Astrocyte (in vitro differentiated cells and primary cell): ENCODE data around the gene ADAMTS17. TPM values are rescaled to one million over a fixed set of nuclear protein-coding genes. Genes with fewer than 3 reads are reported as not detected.

Experiments used
- DNase-seq: peaks from one replicate; pipeline ENCODE4 v3.0.0-alpha.2; 2010; ENCODE audit warnings: low read depth
- FAIRE-seq: peaks from 2 replicates; lab custom pipeline; 2011; peaks lifted over from hg19 to GRCh38; lab: Jason Lieb, UNC
- H2AFZ ChIP-seq: 2 replicates; pipeline ENCODE4 v1.6.0; 2012; ENCODE audit warnings: low read depth, low read length, inconsistent platforms
- H3K27ac ChIP-seq: 2 replicates; pipeline ENCODE4 v1.5.1; 2011; ENCODE audit warnings: low read depth, low read length, inconsistent platforms
- H3K27me3 ChIP-seq: 2 replicates; pipeline ENCODE4 v1.6.0; 2011; ENCODE audit warnings: low read length, inconsistent platforms; ENCODE audit not compliant: insufficient read depth
- H3K36me3 ChIP-seq: 2 replicates; pipeline ENCODE4 v1.5.1; 2011; ENCODE audit warnings: low read length, inconsistent platforms; ENCODE audit not compliant: insufficient read depth
- H3K4me1 ChIP-seq: 2 replicates; pipeline ENCODE4 v1.5.1; 2011; ENCODE audit warnings: low read length, inconsistent platforms; ENCODE audit not compliant: insufficient read depth
- H3K4me2 ChIP-seq: 2 replicates; pipeline ENCODE4 v1.6.0; 2012; ENCODE audit warnings: low read length, inconsistent platforms
- H3K4me3 ChIP-seq: 2 replicates; pipeline ENCODE4 v1.5.1; 2011; ENCODE audit warnings: low read depth, mild to moderate bottlenecking, low read length, inconsistent platforms; ENCODE audit not compliant: insufficient read depth
- H3K79me2 ChIP-seq: 2 replicates; pipeline ENCODE4 v1.6.0; 2012; ENCODE audit warnings: mild to moderate bottlenecking, low read length, inconsistent platforms; ENCODE audit not compliant: insufficient read depth
- H3K9ac ChIP-seq: 2 replicates; pipeline ENCODE4 v1.6.0; 2012; ENCODE audit warnings: mild to moderate bottlenecking, low read length, inconsistent platforms
- H3K9me3 ChIP-seq: 2 replicates; pipeline ENCODE4 v1.5.1; 2012; ENCODE audit warnings: low read depth, mild to moderate bottlenecking, low read length, inconsistent platforms; ENCODE audit not compliant: insufficient read depth
- H4K20me1 ChIP-seq: 2 replicates; pipeline ENCODE4 v1.6.0; 2012; ENCODE audit warnings: low read length, inconsistent platforms; ENCODE audit not compliant: insufficient read depth
- H3K27ac Mint-ChIP-seq: one replicate; pipeline ENCODE4 v1.8.0; 2021; ENCODE audit warnings: mild to moderate bottlenecking, mixed read lengths; ENCODE audit not compliant: unreplicated experiment
- H3K27me3 Mint-ChIP-seq: one replicate; pipeline ENCODE4 v1.8.0; 2021; ENCODE audit warnings: low read depth, mixed read lengths; ENCODE audit not compliant: unreplicated experiment
- H3K36me3 Mint-ChIP-seq: one replicate; pipeline ENCODE4 v1.8.0; 2021; ENCODE audit warnings: low read depth, mixed read lengths; ENCODE audit not compliant: unreplicated experiment
- H3K4me1 Mint-ChIP-seq: one replicate; pipeline ENCODE4 v1.8.0; 2021; ENCODE audit warnings: low read depth, mixed read lengths; ENCODE audit not compliant: unreplicated experiment
- H3K4me3 Mint-ChIP-seq: one replicate; pipeline ENCODE4 v1.8.0; 2021; ENCODE audit warnings: mild to moderate bottlenecking, moderate library complexity, mixed read lengths; ENCODE audit not compliant: unreplicated experiment
- H3K9me3 Mint-ChIP-seq: one replicate; pipeline ENCODE4 v1.8.0; 2021; ENCODE audit warnings: mild to moderate bottlenecking, mixed read lengths; ENCODE audit not compliant: unreplicated experiment
- CTCF ChIP-seq: IDR thresholded peaks from 2 replicates; pipeline ENCODE4 v1.5.1; 2011; ENCODE audit warnings: low read depth, mild to moderate bottlenecking, inconsistent platforms, low read length, moderate library complexity; ENCODE audit not compliant: insufficient read depth
- EZH2 ChIP-seq: IDR thresholded peaks from 2 replicates; pipeline ENCODE4 v1.6.1; 2012; ENCODE audit warnings: mild to moderate bottlenecking, low read length, inconsistent platforms; ENCODE audit not compliant: insufficient read depth
- total RNA-seq: library from RNA; stranded (reverse); gene quantifications from 2 replicates; pipeline ENCODE4 v1.2.1, GENCODE V29; 2021

The ADAMTS17 gene
- total RNA-seq, 1 donor from 2014 or later, result 0.27 TPM

GRCh38 chr15:100104245-100104644 lies 237.5 kb downstream of the ADAMTS17 start:
- DNase-seq (no peak), FAIRE-seq (no peak)
- no peaks in the 10 kb centered on the region for H4K20me1 ChIP-seq
- H3K79me2 ChIP-seq, result no peaks in the 10 kb centered on the region
- no peak overlapping the region for H3K4me2 ChIP-seq
- H3K27me3 ChIP-seq, result no peaks in the 10 kb centered on the region
- Mint-ChIP-seq H3K27me3 (peaks cover 56% of the 10 kb centered on the region), H3K4me1 (no peaks in the 10 kb centered on the region), H3K4me3 (no peak overlapping the region), H3K9me3 (peaks cover 2% of the 10 kb centered on the region), H3K36me3 (no peaks in the 10 kb centered on the region), H3K27ac (no peak overlapping the region)
- TF ChIP-seq CTCF, result no peak
- TF ChIP-seq EZH2, result no peak
- H3K4me3 ChIP-seq, result no peak overlapping the region
- H3K27ac ChIP-seq, result no peak overlapping the region
- H3K36me3 ChIP-seq, result no peaks in the 10 kb centered on the region
- no peak overlapping the region for H3K9ac ChIP-seq
- no peaks in the 10 kb centered on the region for H3K9me3 ChIP-seq
- H2AFZ ChIP-seq, result no peak overlapping the region
- no peaks in the 10 kb centered on the region for H3K4me1 ChIP-seq

GRCh38 chr15:100103828-100104227 lies 237.9 kb downstream of the ADAMTS17 start:
- no peak for FAIRE-seq
- Mint-ChIP-seq H3K27ac (no peak overlapping the region), H3K4me1 (no peaks in the 10 kb centered on the region), H3K27me3 (peaks cover 60% of the 10 kb centered on the region), H3K36me3 (peaks cover under 1% of the 10 kb centered on the region), H3K9me3 (peaks cover 2% of the 10 kb centered on the region), H3K4me3 (no peak overlapping the region)
- no peak overlapping the region for H3K9ac ChIP-seq
- no peak overlapping the region for H3K4me3 ChIP-seq
- no peaks in the 10 kb centered on the region for H3K27me3 ChIP-seq
- H3K4me1 ChIP-seq, result no peaks in the 10 kb centered on the region
- no peaks in the 10 kb centered on the region for H3K36me3 ChIP-seq
- no peak overlapping the region for H3K4me2 ChIP-seq
- no peak overlapping the region for H2AFZ ChIP-seq
- no peak for DNase-seq
- no peaks in the 10 kb centered on the region for H3K9me3 ChIP-seq
- no peak overlapping the region for H3K27ac ChIP-seq
- no peaks in the 10 kb centered on the region for H3K79me2 ChIP-seq
- no peaks in the 10 kb centered on the region for H4K20me1 ChIP-seq
- TF ChIP-seq CTCF (no peak), EZH2 (no peak)

- Mint-ChIP-seq H3K27me3 (peaks cover 53% of the 10 kb centered on the region), H3K36me3 (peaks cover 2% of the 10 kb centered on the region), H3K27ac (no peak overlapping the region), H3K4me3 (no peak overlapping the region), H3K9me3 (peaks cover 2% of the 10 kb centered on the region), H3K4me1 (no peaks in the 10 kb centered on the region)
- H3K4me1 ChIP-seq, result no peaks in the 10 kb centered on the region
- H4K20me1 ChIP-seq, result no peaks in the 10 kb centered on the region
- H3K9ac ChIP-seq, result no peak overlapping the region
- no peak for TF ChIP-seq EZH2
- no peak for TF ChIP-seq CTCF
- H3K27ac ChIP-seq, result no peak overlapping the region
- no peak overlapping the region for H2AFZ ChIP-seq
- no peaks in the 10 kb centered on the region for H3K27me3 ChIP-seq
- FAIRE-seq, result no peak
- no peak overlapping the region for H3K4me3 ChIP-seq
- no peaks in the 10 kb centered on the region for H3K79me2 ChIP-seq
- H3K36me3 ChIP-seq, result no peaks in the 10 kb centered on the region
- H3K9me3 ChIP-seq, result no peaks in the 10 kb centered on the region
- no peak for DNase-seq
- H3K4me2 ChIP-seq, result no peak overlapping the region
Measured at GRCh38 chr15:100101426-100102089, 240.2 kb downstream of the ADAMTS17 start.
